HG03439 (cell line): ENCODE results near the gene ASPSCR1.
"Not testable (repeated sequence)": the region's sequence is repeated elsewhere in the genome, so short reads cannot be mapped to it uniquely, and the experiment has no call there.

Experiments
- ATAC-seq: cut with Tn5 transposase; IDR thresholded peaks from one replicate; pipeline ENCODE4 v1.9.1; 2021; ENCODE audit warnings: mild to moderate bottlenecking, moderate library complexity; ENCODE audit not compliant: unreplicated experiment

The ASPSCR1 gene

DNA sequence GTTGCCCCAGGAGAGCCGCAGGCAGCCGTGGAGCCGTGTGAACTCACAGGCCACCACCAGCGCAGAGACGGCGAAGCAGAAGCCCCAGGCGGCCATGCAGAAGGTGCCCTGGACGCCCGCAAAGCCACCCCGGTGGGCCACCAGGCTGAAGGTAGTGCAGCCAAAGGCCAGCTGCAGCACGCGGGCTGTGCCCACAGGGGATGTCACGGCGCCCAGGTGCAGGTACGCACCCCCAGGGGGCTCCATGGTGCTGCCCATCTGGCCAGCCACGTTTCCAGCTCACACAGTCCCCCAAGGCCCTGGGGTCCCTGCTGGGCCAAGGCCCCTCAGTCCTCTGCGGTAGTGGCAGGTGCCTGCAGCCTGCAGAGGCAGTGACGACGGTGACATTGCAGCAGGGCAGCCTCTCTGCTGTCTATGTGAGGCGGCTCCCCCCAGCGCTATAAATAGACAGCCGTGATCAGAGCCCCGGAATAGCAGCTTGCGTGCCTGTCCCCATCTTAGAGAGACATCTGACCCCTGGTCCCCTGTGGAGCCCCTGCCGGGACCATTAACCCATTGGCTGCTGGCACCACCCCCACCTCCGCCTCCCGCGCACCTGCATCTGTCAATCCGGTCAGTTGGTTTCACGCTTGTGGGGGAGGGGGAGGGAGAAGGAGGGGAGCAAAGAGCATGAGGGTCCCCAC lies 35.8 kb upstream of the ASPSCR1 start:
- ATAC-seq: no peak

DNA sequence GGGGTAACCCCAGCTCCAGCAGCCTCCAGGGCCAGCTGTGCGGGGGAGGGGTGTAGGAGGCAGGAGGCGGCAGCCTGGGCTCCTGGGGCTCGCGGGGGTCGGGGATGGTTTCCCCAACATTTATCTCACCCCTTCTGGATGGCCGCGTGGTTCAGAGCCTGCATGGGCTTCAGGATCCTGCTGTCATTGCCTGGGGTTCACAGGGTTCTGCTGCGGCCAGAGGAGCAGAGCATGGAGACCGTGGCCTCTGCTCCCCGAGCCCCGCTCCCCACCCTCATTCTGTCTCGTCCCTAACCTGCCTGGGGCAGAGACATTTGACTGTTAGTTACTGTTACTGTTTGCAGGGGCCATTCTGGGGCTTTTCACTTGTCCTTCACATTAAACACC lies 35.3 kb upstream of the ASPSCR1 start:
- ATAC-seq: no peak

GRCh38 chr17:81944858-81945257 lies 32.6 kb upstream of the ASPSCR1 start:
- ATAC-seq: no peak

GRCh38 chr17:81947189-81947588 lies 30.2 kb upstream of the ASPSCR1 start, which contains the start of gene MYADML2:
Gene MYADML2 (minus strand): TSS chr17:81947233. CDS start chr17:81941741, 5,492 bp downstream.
- no peak for ATAC-seq

GRCh38 chr17:81948635-81949378 lies 28.6 kb upstream of the ASPSCR1 start:
- no peak for ATAC-seq

DNA sequence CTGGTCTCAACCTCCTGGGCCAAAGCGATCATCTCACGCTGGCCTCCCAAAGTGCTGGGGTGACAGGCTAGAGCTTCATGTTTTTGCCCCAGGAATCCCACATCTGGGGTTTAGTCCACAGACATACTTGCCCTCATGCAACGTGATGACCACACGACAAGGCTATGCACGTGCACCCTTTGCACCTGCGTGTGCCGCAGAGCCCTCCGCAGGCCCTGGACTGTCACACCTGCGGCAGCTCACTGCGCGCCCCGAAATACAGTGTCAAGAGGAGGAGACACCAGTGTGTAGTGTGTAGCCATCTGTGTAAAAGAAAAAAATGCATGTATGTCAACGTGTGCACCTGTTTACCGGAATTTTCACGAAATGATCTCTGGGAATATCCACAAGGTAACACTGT lies 26.9 kb upstream of the ASPSCR1 start:
- ATAC-seq: no peak

DNA sequence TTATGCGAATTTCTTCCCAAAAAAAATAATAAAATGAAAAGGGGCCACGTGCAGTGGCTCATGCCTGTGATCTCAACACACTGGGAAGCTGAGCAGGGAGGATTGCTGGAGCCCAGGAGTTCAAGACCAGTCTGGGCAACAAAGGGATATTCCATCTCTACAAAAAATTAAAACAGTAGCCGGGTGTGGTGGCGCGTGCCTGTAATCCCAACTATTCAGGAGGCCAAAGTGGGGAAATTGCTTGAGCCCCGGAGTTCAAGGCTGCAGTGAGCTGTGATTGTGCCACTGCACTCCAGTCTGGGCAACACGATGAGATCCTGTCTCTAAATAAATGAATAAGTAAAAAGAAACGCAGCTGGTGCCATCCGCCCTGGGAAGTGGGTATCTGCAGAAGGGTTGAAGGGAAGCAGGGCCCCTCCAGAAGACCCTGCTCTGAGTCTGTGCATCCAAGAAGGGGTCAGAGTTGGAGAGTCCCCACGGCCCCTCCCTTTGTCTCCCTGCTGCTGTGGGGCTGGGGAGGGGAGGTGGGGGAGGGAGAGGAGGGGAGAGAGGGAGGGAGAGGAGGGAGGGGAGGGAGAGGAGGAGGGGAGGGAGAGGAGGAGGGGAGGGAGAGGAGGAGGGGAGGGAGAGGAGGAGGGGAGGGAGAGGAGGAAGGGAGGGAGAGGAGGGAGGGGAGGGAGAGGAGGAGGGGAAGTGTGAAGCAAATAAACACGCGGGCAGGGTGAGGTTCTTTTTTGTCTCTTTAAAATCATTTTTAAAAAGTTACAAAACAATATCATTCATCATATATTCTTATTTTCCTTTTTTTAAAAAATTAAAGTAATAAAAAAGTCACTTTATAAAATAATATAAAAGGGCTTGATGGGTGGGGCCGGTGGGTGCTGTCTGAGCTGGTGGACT lies 25.4 kb upstream of the ASPSCR1 start:
- ATAC-seq: no peak

- no peak for ATAC-seq
Observed at GRCh38 chr17:81952792-81953228, 24.6 kb upstream of the ASPSCR1 start.

- not testable (repeated sequence) for ATAC-seq
Observed at GRCh38 chr17:81953443-81953842, 24.0 kb upstream of the ASPSCR1 start.

DNA sequence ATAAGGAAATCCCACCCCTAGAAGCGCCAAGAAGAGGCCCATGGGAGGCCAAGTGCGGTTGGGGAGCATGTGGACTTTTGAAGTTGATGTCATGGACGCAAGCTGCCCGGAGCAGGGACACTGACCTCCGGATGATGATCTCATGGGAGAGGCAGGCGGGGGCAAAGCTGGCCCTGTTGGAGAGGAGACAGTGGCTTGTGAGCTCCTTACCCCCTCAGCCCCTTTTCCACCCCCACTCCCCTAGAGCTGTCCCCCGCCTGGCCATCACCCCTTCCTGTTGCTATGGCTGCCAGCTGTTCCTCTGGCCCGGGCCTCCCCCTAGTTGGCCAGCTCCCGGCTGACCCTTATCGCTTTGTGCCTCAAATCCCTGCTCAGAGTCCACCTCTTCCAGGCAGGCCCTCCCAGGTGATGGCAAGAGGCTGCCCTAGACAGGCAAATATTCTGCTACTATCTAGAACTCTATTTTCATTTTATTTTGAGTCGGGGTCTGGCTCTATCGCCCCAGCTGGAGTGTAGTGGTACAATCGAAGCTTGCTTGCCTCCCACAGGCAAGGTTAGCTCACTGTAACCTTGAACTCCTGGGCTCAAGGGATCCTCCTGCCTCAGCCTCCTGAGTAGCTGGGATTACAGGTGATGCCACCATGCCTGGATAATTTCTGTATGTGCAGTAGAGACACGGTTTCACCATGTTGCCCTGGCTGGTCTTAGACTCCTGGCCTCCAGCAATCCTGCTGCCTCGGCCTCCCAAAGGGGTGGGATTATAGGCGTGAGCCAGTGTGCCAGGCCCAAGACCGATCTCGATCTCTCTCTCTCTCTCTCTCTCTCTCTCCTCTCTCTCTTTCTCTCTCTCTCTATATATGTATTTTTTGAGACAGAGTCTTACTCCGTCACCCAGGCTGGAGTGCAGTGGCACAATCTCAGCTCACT lies 23.0 kb upstream of the ASPSCR1 start:
- ATAC-seq: no peak

- no peak for ATAC-seq
Observed at GRCh38 chr17:81955058-81955681, 22.3 kb upstream of the ASPSCR1 start.

DNA sequence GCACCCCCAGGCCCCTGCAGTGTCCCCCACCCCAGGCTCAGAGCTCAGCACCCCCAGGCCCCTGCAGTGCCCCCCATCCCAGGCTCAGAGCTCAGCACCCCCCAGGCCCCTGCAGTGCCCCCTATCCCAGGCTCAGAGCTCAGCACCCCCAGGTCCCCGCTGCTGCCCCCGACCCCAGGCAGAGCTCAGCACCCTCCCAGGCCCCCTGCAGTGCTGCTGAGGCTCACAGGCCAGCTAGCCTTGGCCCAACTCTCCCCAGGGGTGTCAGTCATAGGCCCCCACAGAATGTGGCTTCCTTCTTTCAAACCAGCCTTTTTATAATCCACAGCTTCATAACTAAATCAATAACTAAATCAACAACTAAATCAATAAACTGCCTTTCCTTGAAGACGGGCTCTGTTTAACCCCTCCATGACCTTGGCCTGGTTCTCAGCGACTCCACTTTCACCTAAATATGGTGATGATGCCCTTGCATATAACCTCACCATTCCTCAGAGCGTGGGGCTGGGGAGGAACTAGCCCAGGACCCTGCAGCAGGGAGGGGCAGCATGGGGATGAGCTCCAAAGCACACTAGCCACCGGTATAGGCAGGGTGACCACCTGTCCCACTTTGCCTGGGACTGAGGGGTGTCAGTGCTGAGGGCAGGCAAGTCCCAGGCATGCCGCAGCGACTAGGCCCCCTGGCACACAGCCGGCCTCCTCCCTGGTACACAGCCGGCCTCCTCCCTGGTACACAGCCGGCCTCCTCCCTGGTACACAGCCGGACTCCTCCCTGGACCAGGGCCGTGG lies 21.5 kb upstream of the ASPSCR1 start:
- no peak for ATAC-seq

DNA sequence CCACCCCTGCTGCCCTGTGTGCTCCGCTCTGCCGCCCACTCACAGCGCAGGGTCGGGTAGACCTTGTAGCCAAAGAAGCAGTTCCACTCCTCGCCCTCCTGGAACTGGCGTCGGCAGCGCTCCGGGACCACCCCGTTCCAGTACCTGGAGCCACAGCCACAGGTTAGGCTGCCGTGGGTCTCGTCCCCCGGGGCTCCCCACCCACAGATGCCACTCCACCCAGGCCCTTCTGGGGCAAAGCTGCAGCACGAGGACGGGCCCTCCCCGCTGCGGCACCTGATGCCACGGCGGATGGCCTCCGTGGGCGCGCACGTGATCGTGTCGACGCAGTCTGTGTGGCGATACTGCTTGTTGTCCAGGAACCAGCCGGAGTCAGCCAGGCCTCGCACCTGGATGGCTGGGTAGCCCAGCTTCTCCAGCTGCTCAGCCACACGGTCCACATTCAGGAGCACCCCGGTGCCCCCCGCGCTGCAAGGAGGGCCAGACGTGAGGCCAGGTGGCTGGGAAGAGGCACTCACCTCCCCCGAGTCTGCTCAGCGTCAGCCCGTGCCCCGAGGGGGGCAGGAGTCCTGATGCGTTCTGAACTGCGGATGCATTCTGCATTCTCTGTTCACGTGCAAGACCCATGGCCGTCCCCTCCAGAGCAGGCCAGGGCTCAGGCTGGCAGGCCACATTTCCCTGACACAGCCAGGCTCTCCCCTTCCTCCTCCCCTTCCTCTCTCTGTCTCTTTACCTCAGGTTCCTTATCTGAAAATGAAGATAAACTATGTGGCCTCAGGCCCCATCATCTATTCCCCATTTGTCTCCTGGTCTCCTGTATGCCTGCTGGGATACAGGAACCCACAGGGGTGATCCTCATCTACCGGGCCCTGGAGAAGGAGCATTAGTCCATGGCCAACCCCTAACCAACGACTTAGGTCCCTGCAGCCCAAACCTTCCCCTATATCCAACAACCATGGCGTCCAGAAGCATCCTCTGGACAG lies 20.5 kb upstream of the ASPSCR1 start:
- ATAC-seq: no peak

DNA sequence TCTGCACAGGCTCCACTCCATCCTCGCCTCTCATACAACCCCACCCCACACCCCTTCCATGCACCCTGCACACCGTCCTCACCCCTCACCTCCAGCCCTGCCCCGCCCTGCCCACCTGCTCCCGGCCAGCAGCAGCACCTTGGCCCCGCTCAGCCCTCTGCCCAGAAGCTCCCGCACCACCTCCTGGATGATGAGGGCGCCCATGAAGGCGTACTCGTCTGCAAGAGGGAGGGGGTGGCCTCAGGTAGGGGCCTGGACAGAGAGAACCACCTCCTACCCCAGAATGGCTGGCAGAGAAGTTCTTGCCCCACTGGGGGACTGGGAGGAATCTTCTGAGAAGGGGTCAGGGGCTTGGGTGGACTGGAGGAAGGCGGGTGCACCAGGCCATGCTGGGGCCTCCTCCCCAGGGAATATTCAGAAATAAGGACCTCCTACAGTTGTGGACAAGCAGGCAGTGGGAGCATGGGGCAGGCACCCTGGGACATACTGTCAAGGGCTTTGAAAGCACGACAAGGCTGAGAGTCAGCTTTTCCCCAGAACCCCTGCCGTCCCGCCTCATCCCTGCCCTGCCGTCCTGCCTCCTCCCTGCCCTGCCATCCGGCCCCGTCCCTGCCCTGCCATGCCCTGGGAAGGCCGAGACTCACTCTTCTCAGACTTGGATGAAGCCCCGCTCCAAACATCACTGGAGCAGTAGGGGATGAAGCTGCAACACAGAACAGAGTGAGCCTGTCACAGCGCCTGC lies 19.6 kb upstream of the ASPSCR1 start:
- no peak for ATAC-seq

GRCh38 chr17:81958633-81959342 lies 18.6 kb upstream of the ASPSCR1 start:
- ATAC-seq: no peak

DNA sequence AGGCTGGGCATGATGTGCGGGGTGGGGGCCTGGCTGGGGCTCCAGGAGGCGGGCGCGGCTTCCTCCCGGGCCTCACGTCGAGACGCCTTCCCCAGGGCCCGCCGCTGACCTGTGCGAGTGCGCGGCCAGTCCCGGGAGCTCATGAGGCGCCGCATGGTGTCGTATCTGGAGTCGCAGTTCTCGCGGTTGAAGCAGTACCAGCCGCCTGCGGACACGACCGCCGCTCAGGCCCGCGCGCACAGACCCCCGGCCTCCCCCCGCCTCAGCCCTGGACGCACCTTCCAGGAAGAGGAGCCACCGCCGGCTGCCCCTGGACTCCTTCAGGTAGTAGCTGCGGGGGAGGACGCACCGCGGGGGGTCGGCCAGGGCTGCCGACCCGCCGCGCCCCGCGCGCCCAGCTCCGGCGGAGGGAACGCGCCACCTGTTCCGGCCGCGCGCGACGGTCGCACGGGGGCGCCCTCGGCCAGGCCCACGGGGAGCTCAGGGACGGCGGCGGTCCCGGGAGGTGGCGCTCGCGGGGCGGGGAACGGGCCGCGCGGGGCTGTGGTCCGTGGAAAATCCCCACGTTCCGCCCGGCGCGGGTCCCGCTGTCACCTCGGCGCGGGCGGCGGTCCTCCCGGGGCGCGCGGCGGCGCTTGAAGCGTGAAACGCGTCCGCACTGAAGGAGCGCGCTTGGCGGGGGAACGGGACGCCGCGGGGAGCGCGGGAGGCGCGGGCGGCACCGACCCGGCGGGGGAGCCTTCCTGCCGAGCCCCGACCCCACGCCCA lies 17.9 kb upstream of the ASPSCR1 start:
- no peak for ATAC-seq
